Measurements from ENCODE around the gene CFL1. TPM values are rescaled to one million over a fixed set of nuclear protein-coding genes. Genes with fewer than 3 reads are reported as not detected.

Gene CFL1
- total and polyA plus RNA-seq, 2 of the 8 experiments (the other 6 are each of a cell fraction or from before 2014, with no cell fraction given) = 1,252 to 1,365 TPM

DNA sequence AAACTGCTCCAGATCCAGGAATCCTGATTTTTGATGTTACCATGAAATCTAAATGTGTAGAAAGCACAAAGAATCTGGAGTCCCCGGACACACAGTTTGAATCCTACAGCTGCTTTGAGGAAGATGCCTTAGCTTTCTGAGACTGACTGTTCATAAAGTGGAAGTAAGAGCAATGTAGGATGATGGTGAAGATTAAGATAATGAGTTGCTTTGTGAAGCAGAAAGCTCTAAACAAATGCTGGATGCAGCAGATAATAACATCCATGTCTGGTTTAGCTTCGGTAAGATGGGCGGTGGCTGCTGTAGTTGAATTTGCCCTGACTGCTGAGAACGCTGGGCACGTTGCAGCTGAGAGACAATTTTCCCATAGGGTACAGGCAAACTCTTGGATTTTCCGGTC, 51.0 kb downstream of the CFL1 start:
- no peak overlapping the region for H3K4me2 ChIP-seq (ENCODE audit: insufficient read depth in 1 of 2, low read depth in 2 of 2, low read length in 2 of 2)
- no peak overlapping the region for H2BK5ac ChIP-seq (ENCODE audit: low read depth, low read length)
- H2AK5ac ChIP-seq (ENCODE audit: low read depth, low read length) = no peak overlapping the region
- no peak overlapping the region for H4K91ac ChIP-seq (replicated peaks; ENCODE audit: insufficient read length, low read length)
- H3K79me2 ChIP-seq (ENCODE audit: control insufficient read depth in 1 of 2, insufficient read depth in 2 of 2, low read length in 2 of 2) = no peaks in the 10 kb centered on the region
- H3K14ac ChIP-seq (ENCODE audit: insufficient read length) = no peak overlapping the region
- no peaks in the 10 kb centered on the region; a peak in 2 of 7 replicates for H3K27me3 ChIP-seq (replicated peaks in 1 of 4; ENCODE audit: control insufficient read depth in 3 of 4, extremely low read depth in 1 of 4, insufficient read depth in 3 of 4, low read length in 3 of 4)
- no peak overlapping the region for H2BK15ac ChIP-seq (ENCODE audit: low read length)
- H4K8ac ChIP-seq (ENCODE audit: extremely low read depth, insufficient read depth, low read length) = no peak overlapping the region
- H2BK120ac ChIP-seq (replicated peaks; ENCODE audit: low read depth, low read length) = no peak overlapping the region
- ChIA-PET CTCF (ENCODE audit: partially characterized antibody) (interaction anchor here (0.6 to 4.2 kb wide), 13 partner anchors 9 to 159 kb away, joined by 3 to 40 read pairs (median 5); partner anchors contain the start of gene AP5B1), POLR2A (ENCODE audit: partially characterized antibody) (interaction anchor here (0.6 to 1.7 kb wide), 3 partner anchors 9 to 17 kb away, joined by 3 to 7 read pairs (median 3); no protein-coding TSS in a partner anchor)
- H3K36me3 ChIP-seq (ENCODE audit: control insufficient read depth in 2 of 4, insufficient read depth in 4 of 4, low read length in 3 of 4) = no peaks in the 10 kb centered on the region
- no peak overlapping the region for H3K4me3 ChIP-seq (ENCODE audit: extremely low read depth in 1 of 4, insufficient read depth in 2 of 4, low read depth in 3 of 4, low read length in 4 of 4)
- no peak for TF ChIP-seq RXRA (IDR thresholded peaks at IDR 0.05; ENCODE audit: insufficient read depth, low read depth, low read length)
- TF ChIP-seq, protein P1, sequence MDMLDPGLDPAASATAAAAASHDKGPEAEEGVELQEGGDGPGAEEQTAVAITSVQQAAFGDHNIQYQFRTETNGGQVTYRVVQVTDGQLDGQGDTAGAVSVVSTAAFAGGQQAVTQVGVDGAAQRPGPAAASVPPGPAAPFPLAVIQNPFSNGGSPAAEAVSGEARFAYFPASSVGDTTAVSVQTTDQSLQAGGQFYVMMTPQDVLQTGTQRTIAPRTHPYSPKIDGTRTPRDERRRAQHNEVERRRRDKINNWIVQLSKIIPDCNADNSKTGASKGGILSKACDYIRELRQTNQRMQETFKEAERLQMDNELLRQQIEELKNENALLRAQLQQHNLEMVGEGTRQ (IDR thresholded peaks at IDR 0.05; ENCODE audit: low read length) = no peak
- no peak for TF ChIP-seq PHF8 (conservative IDR thresholded peaks at IDR 0.05; ENCODE audit: low read depth, low read length)
- TF ChIP-seq ASH2L (IDR thresholded peaks at IDR 0.05; ENCODE audit: low read length) = no peak
- TF ChIP-seq SP1 (IDR thresholded peaks at IDR 0.05; ENCODE audit: low read depth, low read length) = no peak
- no peak overlapping the region for H3K23ac ChIP-seq (ENCODE audit: insufficient read length)
- H3K9me3 ChIP-seq (ENCODE audit: insufficient read depth in 2 of 2, low read depth in 1 of 2, low read length in 1 of 2) = no peaks in the 10 kb centered on the region
- no peaks in the 10 kb centered on the region for H3K23me2 ChIP-seq (ENCODE audit: low read depth, low read length)
- H3K27ac ChIP-seq (ENCODE audit: low read depth, low read length) = no peak overlapping the region
- H4K5ac ChIP-seq (ENCODE audit: insufficient read length, low read depth, low read length) = no peak overlapping the region
- H3K9ac ChIP-seq (replicated peaks in 1 of 4; ENCODE audit: extremely low read depth in 1 of 4, low read depth in 3 of 4, low read length in 3 of 4) = no peak overlapping the region
- H2BK20ac ChIP-seq (ENCODE audit: low read length) = no peak overlapping the region
- H4K20me1 ChIP-seq (replicated peaks in 1 of 2; ENCODE audit: control insufficient read depth in 1 of 2, insufficient read depth in 2 of 2, low read length in 2 of 2) = peaks cover 0 to 5% of the 10 kb centered on the region in 2 experiments
- no peak overlapping the region for H3K56ac ChIP-seq (replicated peaks; ENCODE audit: insufficient read length, low read depth, low read length)
- H3K4me1 ChIP-seq (replicated peaks in 1 of 4; ENCODE audit: control insufficient read depth in 3 of 4, insufficient read depth in 4 of 4, low read length in 3 of 4) = peaks cover 0 to 4% (median 0%) of the 10 kb centered on the region in 4 experiments; a peak in 1 of 7 replicates
- H3K79me1 ChIP-seq (ENCODE audit: low read depth, low read length) = peaks cover 2% of the 10 kb centered on the region; the same call in 1 of the 2 replicates
- no peak overlapping the region for H3K4ac ChIP-seq (replicated peaks; ENCODE audit: insufficient read length, low read depth, low read length)
- H2BK12ac ChIP-seq (ENCODE audit: low read depth, low read length) = no peak overlapping the region
- WGBS, 2 experiments (ENCODE audit: extremely low coverage in 1 of 2, insufficient coverage in 1 of 2, insufficient read length in 1 of 2, insufficient replicate concordance in 2 of 2, low coverage in 1 of 2, low lambda C conversion rate in 2 of 2, missing lambda C conversion rate in 1 of 2) = 88% methylated on average over 6 of the region's 6 CpGs; no CpG with 5 or more reads in 1 of the 2 experiments
- no peak overlapping the region for H3K18ac ChIP-seq (ENCODE audit: extremely low read depth, low read length)
- FAIRE-seq (no peak), DNase-seq (ENCODE audit: low read depth in 1 of 2, low spot score in 2 of 2) (no peak)
- no peak overlapping the region for H2AFZ ChIP-seq (ENCODE audit: low read length)

Measured in H1 (cell line).